ENCODE measurements around the gene USP31.

- TF ChIP-seq, protein P1, sequence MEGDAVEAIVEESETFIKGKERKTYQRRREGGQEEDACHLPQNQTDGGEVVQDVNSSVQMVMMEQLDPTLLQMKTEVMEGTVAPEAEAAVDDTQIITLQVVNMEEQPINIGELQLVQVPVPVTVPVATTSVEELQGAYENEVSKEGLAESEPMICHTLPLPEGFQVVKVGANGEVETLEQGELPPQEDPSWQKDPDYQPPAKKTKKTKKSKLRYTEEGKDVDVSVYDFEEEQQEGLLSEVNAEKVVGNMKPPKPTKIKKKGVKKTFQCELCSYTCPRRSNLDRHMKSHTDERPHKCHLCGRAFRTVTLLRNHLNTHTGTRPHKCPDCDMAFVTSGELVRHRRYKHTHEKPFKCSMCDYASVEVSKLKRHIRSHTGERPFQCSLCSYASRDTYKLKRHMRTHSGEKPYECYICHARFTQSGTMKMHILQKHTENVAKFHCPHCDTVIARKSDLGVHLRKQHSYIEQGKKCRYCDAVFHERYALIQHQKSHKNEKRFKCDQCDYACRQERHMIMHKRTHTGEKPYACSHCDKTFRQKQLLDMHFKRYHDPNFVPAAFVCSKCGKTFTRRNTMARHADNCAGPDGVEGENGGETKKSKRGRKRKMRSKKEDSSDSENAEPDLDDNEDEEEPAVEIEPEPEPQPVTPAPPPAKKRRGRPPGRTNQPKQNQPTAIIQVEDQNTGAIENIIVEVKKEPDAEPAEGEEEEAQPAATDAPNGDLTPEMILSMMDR (IDR thresholded peaks at IDR 0.05): no peak
- TF ChIP-seq POLR2A (IDR thresholded peaks at IDR 0.05): no peak
Measured at GRCh38 chr16:23129686-23130085, 19.6 kb downstream of the USP31 start.

Measured in esophagus squamous epithelium (tissue), 4 donors.